ENCODE data around the gene TOLLIP.

DNA sequence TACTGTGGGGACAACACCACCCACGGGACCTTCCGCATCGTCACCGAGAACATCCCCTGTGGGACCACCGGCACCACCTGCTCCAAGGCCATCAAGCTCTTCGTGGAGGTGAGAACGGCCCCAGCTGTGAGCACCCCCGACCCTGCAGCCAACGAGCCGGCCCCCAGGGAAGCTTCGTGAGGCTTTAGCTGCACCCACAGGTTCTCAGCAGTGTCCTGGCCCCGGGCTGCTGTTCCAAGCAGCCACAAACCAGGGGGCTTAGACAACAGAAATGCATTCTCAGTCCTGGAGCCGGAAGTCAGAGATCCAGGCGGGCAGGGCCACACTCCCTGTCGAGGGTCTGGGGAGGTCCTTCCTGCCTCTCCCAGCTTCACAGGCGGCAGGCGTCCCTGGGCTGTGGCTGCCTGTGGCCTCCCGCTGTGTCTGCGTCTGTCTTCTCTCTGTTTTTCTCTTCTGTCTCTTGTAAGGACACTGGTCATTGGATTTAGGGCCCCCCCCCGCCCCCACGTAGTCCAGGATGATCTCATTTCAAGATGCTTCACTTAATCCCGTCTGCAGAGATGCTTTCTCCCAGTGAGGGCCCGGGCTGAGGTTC is 74.0 kb downstream of the TOLLIP start:
- TF ChIP-seq, protein P1, sequence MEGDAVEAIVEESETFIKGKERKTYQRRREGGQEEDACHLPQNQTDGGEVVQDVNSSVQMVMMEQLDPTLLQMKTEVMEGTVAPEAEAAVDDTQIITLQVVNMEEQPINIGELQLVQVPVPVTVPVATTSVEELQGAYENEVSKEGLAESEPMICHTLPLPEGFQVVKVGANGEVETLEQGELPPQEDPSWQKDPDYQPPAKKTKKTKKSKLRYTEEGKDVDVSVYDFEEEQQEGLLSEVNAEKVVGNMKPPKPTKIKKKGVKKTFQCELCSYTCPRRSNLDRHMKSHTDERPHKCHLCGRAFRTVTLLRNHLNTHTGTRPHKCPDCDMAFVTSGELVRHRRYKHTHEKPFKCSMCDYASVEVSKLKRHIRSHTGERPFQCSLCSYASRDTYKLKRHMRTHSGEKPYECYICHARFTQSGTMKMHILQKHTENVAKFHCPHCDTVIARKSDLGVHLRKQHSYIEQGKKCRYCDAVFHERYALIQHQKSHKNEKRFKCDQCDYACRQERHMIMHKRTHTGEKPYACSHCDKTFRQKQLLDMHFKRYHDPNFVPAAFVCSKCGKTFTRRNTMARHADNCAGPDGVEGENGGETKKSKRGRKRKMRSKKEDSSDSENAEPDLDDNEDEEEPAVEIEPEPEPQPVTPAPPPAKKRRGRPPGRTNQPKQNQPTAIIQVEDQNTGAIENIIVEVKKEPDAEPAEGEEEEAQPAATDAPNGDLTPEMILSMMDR (conservative IDR thresholded peaks at IDR 0.05), result no peak
- no peak for TF ChIP-seq EZH2 (IDR thresholded peaks at IDR 0.05; ENCODE audit: low read depth)
